ENCODE data around the gene IL17B.

The IL17B gene

DNA sequence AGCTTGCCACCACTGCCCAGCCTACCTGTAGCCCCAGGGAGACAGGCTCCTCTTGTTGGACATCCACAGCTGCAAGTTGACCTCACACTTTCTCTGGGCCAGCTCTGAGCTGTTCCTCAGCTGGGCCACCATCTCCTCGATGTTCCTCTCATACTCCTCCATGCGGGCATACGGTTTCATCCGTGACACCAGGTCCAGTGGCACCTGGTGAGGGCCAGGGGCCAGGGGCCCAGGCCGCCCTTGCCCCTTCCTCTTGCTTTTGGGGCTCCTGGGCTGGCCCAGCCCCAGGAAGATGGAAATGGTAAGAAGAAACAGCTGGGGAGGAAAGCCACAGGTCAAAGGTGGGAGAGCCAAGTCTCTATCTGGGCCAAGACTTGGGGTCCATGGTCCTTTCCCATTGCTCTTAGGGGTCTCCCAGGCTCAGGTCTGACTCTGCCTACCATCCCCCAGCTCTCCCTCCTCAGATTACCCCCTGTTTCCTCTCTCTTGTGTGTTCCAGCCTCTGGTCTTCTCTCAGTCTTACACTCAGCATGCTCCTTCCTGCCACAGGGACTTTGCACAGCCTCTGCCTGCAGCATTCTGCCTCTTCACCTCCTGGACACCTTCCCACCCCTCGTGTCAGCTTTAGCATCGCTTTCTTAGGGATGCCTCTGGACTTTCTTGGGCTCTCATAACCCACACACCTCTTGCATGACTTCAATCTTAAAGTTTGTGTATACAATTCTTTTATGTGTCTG lies 2.2 kb downstream of the IL17B start:
- no peak for DNase-seq (ENCODE audit: low read depth)

DNA sequence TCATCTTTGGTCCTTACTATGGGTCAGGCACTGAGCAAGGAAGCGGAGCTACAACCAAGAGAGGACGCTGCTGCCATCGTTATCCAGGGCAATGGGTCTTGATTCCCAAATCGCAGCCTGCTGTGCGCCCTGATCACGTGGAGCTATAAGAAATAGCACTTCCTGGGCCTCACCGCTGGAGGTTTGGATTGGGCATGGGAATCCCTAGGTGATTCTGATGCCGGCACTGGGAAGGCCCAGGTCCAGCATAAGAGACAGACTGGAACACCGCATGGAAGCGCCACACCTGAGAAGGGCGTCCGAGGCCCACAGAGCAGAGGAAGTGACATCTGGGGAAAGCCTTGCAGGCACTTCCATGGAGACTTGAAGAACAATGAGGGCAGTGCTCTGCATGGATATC lies 3.0 kb downstream of the IL17B start:
- no peak for DNase-seq (ENCODE audit: low read depth)

DNA sequence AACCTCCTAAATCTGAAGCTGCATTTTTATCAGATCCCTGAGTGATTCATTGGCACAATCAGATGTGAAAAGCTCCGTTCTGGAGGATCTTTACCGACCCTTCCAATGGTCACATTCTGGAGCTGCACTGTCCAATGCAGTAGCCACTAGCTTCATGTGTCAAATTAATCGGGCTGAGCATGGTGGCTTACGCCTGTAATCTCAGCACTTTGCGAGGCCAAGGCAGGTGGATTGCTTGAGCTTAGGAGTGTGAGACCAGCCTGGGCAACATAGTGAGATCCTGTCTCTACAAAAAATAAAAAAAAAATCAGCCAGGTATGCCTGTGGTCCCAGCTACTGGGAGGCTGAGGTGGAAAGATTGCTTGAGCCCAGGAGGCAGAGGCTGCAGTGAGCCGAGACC lies 3.7 kb downstream of the IL17B start:
- no peak for DNase-seq (ENCODE audit: low read depth)

DNA sequence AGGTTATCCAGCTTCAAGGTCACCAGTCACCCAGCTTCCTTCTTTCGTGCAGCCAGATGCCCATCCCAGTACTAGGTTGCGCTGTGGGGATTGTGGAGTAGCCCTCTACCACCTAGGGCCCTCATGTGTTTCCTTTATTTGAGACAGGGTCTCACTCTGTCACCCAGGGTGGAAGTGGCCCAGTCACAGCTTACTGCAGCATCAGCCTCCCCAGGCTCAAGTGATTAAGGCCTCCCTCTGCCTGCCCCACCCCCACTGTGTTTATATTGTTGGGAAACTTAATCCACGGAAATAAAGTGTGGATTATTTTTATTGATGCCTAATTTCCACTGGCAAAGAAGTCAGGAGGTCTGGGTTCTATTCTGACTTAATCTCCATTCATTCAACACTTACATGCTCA lies 4.3 kb downstream of the IL17B start:
- no peak for DNase-seq (ENCODE audit: low read depth)

DNA sequence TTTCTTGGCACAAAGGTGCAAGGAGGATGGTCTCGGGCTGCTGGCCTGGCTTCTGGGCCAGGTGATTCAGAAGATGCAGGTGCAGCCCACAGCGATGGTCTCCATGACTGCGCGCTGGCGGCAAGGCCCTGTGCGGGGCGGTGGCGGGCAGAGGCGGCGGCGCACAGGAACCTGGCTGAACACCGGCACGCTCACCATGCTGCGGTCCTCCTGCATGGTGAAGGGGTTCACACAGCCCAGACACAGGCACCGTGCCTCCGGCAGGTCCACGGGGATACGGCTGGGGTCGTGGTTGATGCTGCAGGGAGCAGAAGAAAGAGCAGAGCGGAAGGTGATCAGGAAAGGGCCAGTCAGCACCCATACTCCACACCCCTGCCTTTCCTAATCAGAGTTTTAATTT lies 4.8 kb downstream of the IL17B start:
- no peak for DNase-seq (ENCODE audit: low read depth)

DNA sequence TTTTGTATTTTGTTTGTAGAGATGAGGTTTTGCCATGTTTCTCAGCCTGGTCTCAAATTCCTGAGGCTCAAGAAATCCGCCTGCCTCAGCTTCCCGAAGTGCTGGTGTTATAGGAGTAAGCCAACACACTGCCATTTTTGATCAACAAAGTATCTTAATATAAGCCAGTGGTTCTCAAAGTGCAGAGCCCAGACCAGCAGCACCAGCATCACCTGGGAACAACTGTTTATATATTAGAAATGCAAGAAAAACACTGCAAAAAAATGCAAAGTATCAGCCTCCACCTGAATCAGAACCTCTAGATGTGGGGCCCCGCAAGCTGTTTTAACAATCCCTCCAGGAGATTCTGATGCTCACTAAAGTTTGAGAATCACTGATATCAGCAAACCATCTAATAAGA lies 6.2 kb downstream of the IL17B start:
- DNase-seq (ENCODE audit: low read depth), result no peak

DNA sequence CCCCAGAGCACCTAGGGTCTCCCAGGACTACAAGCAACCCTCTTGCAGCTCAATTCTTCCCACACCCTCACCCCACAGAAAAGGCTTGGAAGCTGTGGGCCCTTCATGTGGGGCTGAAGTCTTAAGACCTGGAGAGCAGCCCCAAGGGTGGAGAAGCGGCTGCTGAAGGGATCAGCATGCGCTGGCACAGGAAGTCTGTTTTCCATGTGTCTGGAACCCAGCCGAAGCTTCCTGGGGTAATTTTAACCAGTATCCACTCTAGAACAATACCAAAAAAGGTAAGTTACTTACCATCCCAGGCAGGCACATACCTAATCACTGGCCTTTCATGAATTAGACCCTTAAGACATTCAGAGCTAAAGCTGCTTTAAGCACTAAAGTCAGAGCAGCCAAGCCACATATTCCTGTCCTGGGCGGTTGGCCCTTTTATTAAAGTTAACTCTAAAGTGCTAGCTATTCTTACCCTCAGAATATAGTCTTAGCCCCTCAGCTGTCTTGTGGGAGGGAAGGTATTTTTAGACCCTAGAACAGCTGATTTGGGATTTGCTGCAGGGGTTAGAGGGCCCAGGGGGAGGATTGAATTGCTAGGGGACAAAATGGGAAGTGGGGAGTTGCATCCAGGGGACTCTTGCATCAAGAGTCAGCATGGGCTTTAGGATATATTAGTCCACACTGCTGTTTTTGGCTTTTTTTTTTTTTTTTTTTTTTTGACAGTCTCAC lies 6.9 kb downstream of the IL17B start:
- no peak for DNase-seq (ENCODE audit: low read depth)

DNA sequence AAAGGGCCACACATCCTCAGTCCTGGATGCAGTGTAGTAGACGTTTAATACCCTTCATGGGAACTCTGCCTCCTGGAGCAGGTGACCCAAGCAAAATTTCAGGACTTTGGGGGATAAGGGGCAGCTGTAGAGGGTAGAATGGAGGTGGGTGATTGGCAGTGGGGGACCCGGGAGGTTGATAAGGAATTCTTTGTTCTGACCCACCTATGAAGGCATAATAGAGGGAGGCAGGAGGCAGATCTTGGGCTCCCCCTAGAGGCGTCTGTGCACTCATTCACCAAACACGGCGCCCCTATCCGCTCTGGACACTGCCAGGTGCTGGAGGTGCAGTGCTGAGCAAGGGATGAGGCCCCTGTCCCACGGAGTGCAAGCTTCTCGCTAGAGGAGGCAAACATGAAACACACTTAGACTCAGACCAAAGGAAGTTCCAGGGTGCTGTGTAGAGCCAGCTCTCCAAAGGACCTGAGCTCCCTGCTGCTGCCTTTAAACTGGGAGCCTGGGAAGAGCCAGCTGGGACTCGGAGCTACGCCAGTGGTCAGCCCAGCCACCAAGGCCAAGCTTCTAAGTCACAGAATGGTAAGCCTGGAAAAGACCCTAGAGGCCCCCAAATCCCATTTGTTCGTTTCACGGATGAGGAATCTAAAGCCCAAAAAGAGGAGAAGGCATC lies 7.7 kb downstream of the IL17B start:
- DNase-seq (ENCODE audit: low read depth), result no peak

DNA sequence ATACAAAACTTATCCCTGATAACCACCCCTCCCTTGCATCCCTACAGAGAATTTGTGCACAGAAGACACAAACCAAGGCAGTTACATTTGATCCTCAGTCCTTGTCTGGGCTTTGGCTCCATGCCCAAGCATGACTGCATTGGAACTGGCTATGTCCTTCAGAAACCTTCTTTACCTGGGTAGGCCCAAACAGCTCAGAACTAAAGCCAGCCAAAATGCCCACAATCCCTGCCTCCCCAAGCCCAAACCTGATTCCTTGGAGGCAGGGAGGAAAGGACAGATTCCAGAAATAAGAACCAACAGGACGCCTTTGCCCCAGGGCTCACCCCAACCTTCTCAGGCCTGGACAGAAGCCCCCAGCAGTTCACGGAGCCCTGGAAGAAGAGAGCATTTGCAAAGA lies 8.2 kb downstream of the IL17B start:
- DNase-seq (ENCODE audit: low read depth), result no peak

DNA sequence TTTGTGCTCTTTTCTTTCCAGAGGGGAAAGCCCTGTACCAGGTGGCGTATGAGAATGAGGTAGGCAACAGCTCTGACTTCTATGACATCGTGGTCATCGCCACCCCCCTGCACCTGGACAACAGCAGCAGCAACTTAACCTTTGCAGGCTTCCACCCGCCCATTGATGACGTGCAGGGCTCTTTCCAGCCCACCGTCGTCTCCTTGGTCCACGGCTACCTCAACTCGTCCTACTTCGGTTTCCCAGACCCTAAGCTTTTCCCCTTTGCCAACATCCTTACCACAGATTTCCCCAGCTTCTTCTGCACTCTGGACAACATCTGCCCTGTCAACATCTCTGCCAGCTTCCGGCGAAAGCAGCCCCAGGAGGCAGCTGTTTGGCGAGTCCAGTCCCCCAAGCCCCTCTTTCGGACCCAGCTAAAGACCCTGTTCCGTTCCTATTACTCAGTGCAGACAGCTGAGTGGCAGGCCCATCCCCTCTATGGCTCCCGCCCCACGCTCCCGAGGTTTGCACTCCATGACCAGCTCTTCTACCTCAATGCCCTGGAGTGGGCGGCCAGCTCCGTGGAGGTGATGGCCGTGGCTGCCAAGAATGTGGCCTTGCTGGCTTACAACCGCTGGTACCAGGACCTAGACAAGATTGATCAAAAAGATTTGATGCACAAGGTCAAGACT lies 11.0 kb downstream of the IL17B start:
- no peak for DNase-seq (ENCODE audit: low read depth)

DNA sequence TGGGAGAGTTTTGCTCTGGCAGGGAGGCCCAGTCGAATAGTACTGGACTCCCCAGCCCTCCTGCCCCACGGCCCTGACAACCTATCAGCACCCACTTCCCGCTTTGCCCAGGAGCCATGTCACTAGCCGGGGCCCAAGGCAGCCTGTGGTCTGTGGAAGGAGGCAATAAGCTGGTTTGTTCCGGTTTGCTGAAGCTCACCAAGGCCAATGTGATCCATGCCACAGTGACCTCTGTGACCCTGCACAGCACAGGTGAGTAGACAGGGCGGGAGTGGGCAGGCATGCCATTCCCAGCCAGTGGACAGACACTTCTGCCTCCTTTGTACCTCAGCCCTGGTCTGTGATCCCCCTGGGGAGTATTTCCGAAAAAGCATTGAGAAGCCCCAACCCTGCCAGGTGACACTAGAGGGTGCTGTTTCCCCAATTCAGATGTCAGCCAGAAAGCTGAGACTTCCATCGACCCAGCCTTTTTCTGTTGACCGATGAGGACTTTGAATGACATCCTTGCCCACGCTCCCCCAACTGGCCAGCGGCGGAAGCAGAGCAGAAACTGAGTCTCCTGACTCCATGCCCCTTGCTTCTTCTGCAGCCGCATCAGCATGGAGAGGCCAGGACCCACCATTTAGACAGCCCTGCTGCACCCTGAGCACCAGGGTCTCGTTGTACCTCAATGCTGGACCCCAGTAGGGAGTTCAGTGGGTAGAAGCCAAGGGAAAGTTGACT lies 11.7 kb downstream of the IL17B start:
- peak; percentile 37 for DNase-seq (ENCODE audit: low read depth)

DNA sequence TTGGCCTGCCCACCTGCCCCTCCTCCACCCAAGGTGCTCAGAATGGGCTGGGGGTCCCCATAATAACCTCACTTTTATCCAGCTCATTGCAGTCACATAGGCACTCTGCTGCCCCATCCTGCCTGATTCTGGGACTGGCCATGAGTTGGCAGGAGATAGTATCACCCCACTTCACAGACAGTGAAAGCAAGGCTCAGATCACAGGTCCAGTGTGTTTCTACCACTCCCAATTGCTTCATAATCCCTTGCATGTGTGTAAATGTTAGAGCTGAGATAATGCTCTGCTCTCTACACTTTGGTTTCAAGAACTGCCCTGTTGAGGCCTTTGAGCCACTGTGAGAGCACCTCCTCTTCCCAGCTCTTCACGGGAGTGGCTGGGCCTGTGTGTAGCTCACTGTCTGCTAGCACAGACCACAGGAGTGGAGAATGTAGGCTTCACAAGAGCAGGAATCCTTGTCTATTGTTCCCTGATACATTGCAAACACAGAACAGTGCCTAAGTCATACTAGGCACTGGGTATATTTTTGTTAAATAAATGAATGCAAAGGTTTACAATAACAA lies 12.8 kb downstream of the IL17B start:
- DNase-seq (ENCODE audit: low read depth), result no peak

DNA sequence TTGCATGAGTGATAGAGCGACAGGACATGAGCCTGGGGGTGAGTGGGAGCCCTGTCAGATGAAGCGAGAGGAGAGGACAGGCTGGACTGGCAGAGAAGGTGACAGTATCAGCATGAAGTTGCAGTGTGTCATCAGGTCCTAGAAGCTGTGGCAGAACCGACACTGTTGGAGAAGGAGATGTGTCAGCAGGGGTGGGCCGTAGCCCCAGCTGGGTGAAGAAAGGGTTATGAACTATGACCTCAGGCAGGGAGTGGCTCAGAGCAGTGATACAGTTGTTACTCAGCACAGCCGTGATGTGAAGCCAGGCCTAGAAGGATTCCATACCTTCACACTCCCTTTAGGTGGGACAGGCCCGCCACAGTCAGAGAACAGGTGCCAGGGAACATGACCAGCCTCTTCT lies 13.7 kb downstream of the IL17B start:
- no peak for DNase-seq (ENCODE audit: low read depth)

DNA sequence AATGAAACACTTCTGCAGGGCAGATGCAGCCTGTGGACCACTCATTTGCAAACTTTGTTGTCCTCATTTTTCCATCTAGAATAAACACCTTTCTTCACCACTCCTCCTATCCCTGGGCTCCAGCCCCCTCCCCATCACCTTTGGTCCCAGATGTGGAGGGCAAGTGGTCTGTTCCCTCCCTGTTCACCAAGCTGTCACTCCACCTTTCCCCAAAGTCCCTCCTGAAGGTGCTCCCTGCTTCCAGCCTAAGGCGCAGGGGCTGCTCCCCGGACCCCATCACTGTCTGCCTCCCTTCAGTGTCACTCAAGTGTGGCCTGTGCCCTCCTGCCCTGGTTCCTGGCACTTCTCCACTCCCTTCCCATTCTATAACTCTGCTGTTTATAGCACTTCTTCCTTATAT lies 14.4 kb downstream of the IL17B start:
- DNase-seq (ENCODE audit: low read depth), result no peak

DNA sequence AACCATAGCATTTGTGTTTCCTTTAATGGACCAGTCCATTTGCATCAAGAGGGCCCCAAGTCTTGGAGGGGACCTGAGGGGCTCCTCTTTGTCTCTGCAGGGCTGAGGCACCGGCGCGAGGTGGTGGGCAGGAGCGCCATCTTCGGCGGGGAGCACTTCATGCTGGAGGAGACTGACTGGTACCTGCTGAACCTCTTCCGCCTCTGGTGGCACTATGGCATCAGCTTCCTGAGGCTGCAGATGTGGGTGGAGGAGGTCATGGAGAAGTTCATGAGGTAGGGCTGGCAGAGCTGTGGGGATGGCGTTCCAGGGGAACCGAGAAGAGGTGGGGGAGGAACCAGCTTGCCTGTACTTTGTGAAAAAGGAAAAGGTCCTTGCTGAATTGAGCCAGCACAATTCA lies 15.2 kb downstream of the IL17B start:
- DNase-seq (ENCODE audit: low read depth), result no peak

DNA sequence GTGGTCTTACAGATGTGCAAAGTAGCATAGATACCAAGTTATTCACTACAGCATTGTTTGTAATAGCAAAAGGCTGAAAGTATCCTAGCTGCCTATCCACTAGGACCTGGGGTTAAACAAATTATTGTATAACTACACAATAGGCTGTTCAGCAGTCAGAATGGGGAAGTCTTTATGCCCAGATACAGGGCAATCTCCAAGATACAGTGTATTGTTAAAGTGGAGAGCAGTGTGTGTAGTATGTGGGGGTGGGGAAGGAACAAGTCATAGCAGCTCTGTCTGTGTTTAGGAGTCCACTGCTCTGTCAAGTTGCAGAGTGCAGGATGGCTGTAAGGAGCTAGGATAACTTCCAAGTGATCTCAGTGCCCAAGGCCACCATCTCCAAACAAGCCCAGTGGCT lies 15.7 kb downstream of the IL17B start:
- no peak for DNase-seq (ENCODE audit: low read depth)

DNA sequence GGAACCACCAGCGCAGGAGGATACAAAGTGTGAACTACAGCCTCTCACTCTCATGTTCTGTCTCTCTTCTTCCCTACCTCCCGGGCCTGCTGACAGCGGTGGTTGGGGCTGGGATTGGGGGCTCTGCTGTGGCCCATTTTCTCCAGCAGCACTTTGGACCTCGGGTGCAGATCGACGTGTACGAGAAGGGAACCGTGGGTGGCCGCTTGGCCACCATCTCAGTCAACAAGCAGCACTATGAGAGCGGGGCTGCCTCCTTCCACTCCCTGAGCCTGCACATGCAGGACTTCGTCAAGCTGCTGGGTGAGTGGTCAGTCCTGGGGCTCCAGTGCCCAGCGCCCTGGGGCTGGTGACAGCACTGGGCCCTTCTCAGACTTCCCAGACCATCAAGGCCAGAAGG lies 16.6 kb downstream of the IL17B start:
- no peak for DNase-seq (ENCODE audit: low read depth)

DNA sequence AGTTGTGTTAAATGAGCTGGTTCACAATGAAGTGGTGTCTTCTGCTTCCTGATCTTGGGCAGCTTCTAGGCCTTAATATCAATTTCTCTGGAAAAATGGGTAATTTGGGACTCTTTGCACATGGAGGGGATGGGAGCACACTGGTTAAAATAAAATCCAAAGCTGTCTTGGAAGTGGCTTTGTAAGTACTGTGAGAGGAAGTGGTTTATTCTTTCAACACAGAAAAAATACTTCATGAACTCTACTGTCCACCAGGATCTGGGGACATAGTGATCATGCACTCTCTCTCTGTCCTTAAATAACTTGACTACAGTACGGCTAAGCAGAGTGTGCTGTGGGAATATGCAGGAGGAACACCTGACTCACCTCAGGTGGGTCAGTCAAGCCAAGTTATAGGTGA lies 18.8 kb downstream of the IL17B start:
- DNase-seq (ENCODE audit: low read depth), result no peak

DNA sequence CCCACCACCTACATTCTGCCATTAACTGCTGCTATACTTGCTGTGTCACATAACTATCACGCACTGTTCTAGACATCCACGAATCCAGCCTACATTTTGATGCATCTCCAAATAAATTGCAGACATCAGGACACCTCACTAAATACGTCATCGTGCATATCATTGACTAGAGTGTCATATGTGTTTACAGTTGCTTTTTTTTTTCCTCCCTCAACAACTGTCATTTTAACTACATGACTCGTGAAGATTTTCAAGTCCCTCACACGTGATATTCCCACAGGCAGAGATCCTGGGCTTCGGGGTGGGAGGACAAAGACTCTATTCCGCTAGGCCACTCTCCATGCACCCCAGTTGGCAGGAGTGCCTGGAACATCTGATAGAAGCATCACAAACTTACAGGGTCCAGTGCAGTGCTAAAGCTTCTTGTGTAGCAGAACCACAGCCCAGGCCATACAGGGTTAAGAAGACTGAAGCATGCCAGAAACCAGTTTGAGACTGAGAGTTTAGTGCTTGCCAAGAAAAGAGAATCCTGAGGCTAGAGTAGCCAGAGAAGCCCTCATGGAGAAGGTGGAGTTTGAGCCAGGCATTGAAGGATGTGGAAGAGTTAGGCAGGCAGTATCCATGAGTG lies 20.1 kb downstream of the IL17B start:
- no peak for DNase-seq (ENCODE audit: low read depth)

DNA sequence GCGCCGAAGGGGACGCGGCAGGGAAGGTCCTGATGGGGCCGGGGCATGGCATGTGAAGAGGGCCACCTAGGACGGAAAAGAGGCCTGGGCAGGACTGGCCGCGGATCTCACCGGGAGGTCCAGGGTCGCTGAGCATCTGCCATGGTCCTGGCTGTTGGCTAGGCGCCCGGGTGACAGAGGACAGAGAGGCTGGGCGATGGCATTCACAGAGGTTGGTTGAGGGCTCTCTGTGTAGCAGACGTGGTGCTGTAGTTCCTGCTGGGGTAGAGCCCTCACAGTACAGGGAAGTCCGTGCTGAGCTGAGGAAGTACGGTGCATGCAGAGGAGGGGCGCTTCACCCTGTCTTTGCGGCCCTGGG lies 20.8 kb downstream of the IL17B start:
- DNase-seq (ENCODE audit: low read depth), result no peak

All from HS-5 (cell line).